GM12878 (cell line): ENCODE data around the gene TRIM25. TPM values are rescaled to one million over a fixed set of nuclear protein-coding genes. Genes with fewer than 3 reads are reported as not detected.

Experiments
- ATAC-seq: fragments of 200-7000 bp; cut with Tn5 transposase; 3 replicates; pipeline ENCODE4 v1.9.1; 2020; ENCODE audit warnings: mild to moderate bottlenecking, moderate library complexity
- BruUV-seq: library from RNA; stranded (reverse); fragments of 400-500 nt; replicated peaks from 2 replicates; lab custom pipeline; 2021; lab: Mats Ljungman, UMichigan
- CTCF ChIA-PET: fragments of 300-600 bp; sonication (Branson Sonifier 250); formaldehyde crosslinking; extraction: SDS; loops from one replicate; lab custom pipeline; 2021; ENCODE audit warnings: inconsistent platforms; lab: Yijun Ruan, JAX
- POLR2A ChIA-PET: fragments of 350-600 bp; formaldehyde crosslinking; extraction: SDS; loops from one replicate; lab custom pipeline; 2021; ENCODE audit warnings: inconsistent platforms; lab: Charles Lee
- RAD21 ChIA-PET: fragments of 300-600 bp; sonication (Branson Sonifier 250); formaldehyde crosslinking; loops from one replicate; lab custom pipeline; 2023; ENCODE audit warnings: antibody characterized with exemption; ENCODE audit not compliant: unreplicated experiment; lab: Charles Lee
- SMC1A ChIA-PET: fragments of 300-600 bp; sonication (Branson Sonifier 250); formaldehyde crosslinking; loops from one replicate; lab custom pipeline; 2023; ENCODE audit not compliant: unreplicated experiment, uncharacterized antibody; lab: Charles Lee
- DNase-seq: peaks from one replicate; pipeline ENCODE4 v3.0.0-alpha.2; 2011; ENCODE audit warnings: low read depth, low spot score
- FAIRE-seq: peaks from 3 replicates; lab custom pipeline; 2011; peaks lifted over from hg19 to GRCh38; lab: Jason Lieb, UNC
- H2AFZ ChIP-seq: 2 replicates; pipeline ENCODE4 v1.6.0; 2011; ENCODE audit warnings: low read depth, low read length, control low read depth; ENCODE audit not compliant: control insufficient read depth
- H3K27ac ChIP-seq: 2 replicates; pipeline ENCODE4 v1.5.1; 2011; ENCODE audit warnings: control low read depth; ENCODE audit not compliant: control insufficient read depth, insufficient read depth
- H3K27me3 ChIP-seq, 2 experiments: replicated peaks in 1 of 2; 2 replicates each; pipeline versions ENCODE4 v1.6.0 to v1.6.1; 2011; ENCODE audit warnings: low read length in 1 of 2; ENCODE audit not compliant: control insufficient read depth in 2 of 2, insufficient read depth in 2 of 2
- H3K36me3 ChIP-seq, 2 experiments: 2 replicates each; pipeline ENCODE4 v1.5.1; 2011; ENCODE audit warnings: low read length in 1 of 2; ENCODE audit not compliant: control insufficient read depth in 2 of 2, insufficient read depth in 2 of 2
- H3K4me1 ChIP-seq: 2 replicates; pipeline ENCODE4 v1.6.1; 2011; ENCODE audit warnings: mild to moderate bottlenecking, low read length, moderate library complexity, mixed read lengths; ENCODE audit not compliant: control insufficient read depth, insufficient read depth
- H3K4me2 ChIP-seq: 2 replicates; pipeline ENCODE4 v1.6.0; 2011; ENCODE audit warnings: control low read depth; ENCODE audit not compliant: control insufficient read depth, insufficient read depth
- H3K4me3 ChIP-seq: fragments of 200-600 bp; sonication (generic); 2 replicates; pipeline ENCODE4 v1.5.1; 2016
- H3K79me2 ChIP-seq: 2 replicates; pipeline ENCODE4 v1.6.0; 2011; ENCODE audit warnings: low read length; ENCODE audit not compliant: control insufficient read depth, insufficient read depth
- H3K9ac ChIP-seq: 2 replicates; pipeline ENCODE4 v1.8.0; 2011; ENCODE audit warnings: low read length, control low read depth, mixed read lengths; ENCODE audit not compliant: control insufficient read depth, insufficient read depth
- H3K9me3 ChIP-seq: replicated peaks from 3 replicates; pipeline ENCODE4 v1.5.1; 2011; ENCODE audit warnings: mild to moderate bottlenecking, low read length; ENCODE audit not compliant: control insufficient read depth, insufficient read depth
- H4K20me1 ChIP-seq: 2 replicates; pipeline ENCODE4 v1.6.0; 2011; ENCODE audit not compliant: control insufficient read depth, insufficient read depth
- NFIC ChIP-seq: IDR thresholded peaks from 2 replicates; pipeline ENCODE4 v1.6.1; 2012; ENCODE audit warnings: low read depth, mild to moderate bottlenecking, inconsistent platforms, low read length, moderate library complexity
- POLR2A ChIP-seq: IDR thresholded peaks from 2 replicates; pipeline ENCODE4 v1.6.1; 2011; ENCODE audit warnings: low read depth, mild to moderate bottlenecking, low read length
- POLR2AphosphoS5 ChIP-seq: IDR thresholded peaks from 2 replicates; pipeline ENCODE4 v1.6.1; 2011; ENCODE audit warnings: mild to moderate bottlenecking, low read length, inconsistent platforms
- WGBS: methylation state at CpG from one replicate; pipeline ENCODE4 v1.1.6; 2016; ENCODE audit warnings: low lambda C conversion rate; ENCODE audit not compliant: insufficient replicate concordance, insufficient coverage; ENCODE audit errors: missing lambda C conversion rate; 5-methylcytosine and 5-hydroxymethylcytosine counted together
- in situ Hi-C: fragments of 300-500 bp; cut with MboI; formaldehyde crosslinking; loops from 9 replicates; pipeline ENCODE4 v1.14.3; 2018; ENCODE audit warnings: mixed read lengths
- intact Hi-C: fragments of 100-400 bp; cut with micrococcal nuclease; formaldehyde crosslinking; loops from one replicate; pipeline ENCODE4 v1.14.2; 2022; ENCODE audit not compliant: unreplicated experiment
- polyA plus RNA-seq, 11 experiments: library from polyadenylated mRNA; depleted of rRNA in 4 of 11; unstranded in 6 of 11; stranded (reverse) in 5 of 11; fragments of >200 nt; fragmentation: Nextera tagmentation in 4 of 11; fragmentation: Illumina TruSeq in 1 of 11; extraction: Ambion mirVana in 4 of 11; extraction: Trizol in 1 of 11; gene quantifications; 1 replicate in 1 of 11; 2 replicates in 10 of 11; pipeline versions ENCODE4 v1.2.1 to v1.2.3, GENCODE V29; 2011 to 2016; ENCODE audit warnings: inconsistent platforms in 2 of 11, missing spikeins in 2 of 11, low read depth in 1 of 11
- total RNA-seq, 4 experiments: library from RNA; depleted of rRNA in 3 of 4; stranded (reverse); fragments of >200 nt in 3 of 4; fragmentation: Illumina TruSeq in 1 of 4; extraction: Trizol in 1 of 4; gene quantifications; 2 replicates each; pipeline versions ENCODE4 v1.2.1 to v1.2.3, GENCODE V29; 2013 to 2021

The TRIM25 gene
- total and polyA plus RNA-seq, 10 of the 15 experiments (the other 5 are each of a cell fraction or from before 2014, with no cell fraction given), result 10.5 to 123 (median 51.3) TPM

GRCh38 chr17:56912105-56912999 is 1.5 kb downstream of the TRIM25 start:
- in situ Hi-C loops, result no loop called here
- peaks cover 34% of the 10 kb centered on the region for H3K4me1 ChIP-seq
- under 1% methylated on average over 21 of the region's 21 CpGs for WGBS

More at GRCh38 chr17:56912105-56912999, 1.5 kb downstream of the TRIM25 start:
- SMC1A ChIA-PET, result interaction anchor here (0.9 to 1.9 kb wide), 2 partner anchors 65 to 93 kb away, joined by 3 to 6 read pairs; partner anchors contain the start of gene SCPEP1
- H3K79me2 ChIP-seq, result peaks cover 75% of the 10 kb centered on the region
- peak; percentile 18; the same call in 1 of the 2 replicates for TF ChIP-seq POLR2AphosphoS5
- TF ChIP-seq NFIC, result no peak
- TF ChIP-seq POLR2A, result peak; percentile 37
- TF ChIP-seq, all 136 proteins: peak for 2
- peak overlapping the region; percentile 79 for H3K9ac ChIP-seq
- peak; percentile 13 for FAIRE-seq
- H3K27ac ChIP-seq, result peak overlapping the region; percentile 86
- peaks cover 0 to 7% of the 10 kb centered on the region in 2 experiments; a peak in 3 of 4 replicates for H3K36me3 ChIP-seq
- H2AFZ ChIP-seq, result no peak overlapping the region
- peak overlapping the region; percentile 83 for H3K4me2 ChIP-seq
- peak overlapping the region; percentile 98 for H3K4me3 ChIP-seq
- DNase-seq, result no peak
- ChIA-PET RAD21 (interaction anchor here (0.8 to 1.8 kb wide), 5 partner anchors 15 to 93 kb away, joined by 3 to 5 read pairs (median 4); no protein-coding TSS in a partner anchor), POLR2A (interaction anchor here (0.7 to 2.3 kb wide), 5 partner anchors 41 to 176 kb away, joined by 3 to 5 read pairs (median 3); partner anchors contain the start of genes C17orf67 and DGKE), CTCF (interaction anchor here (0.6 to 1.6 kb wide), 7 partner anchors 27 to 305 kb away, joined by 3 to 7 read pairs (median 3); no protein-coding TSS in a partner anchor)
- H4K20me1 ChIP-seq, result peaks cover 22% of the 10 kb centered on the region
- no peaks in the 10 kb centered on the region for H3K27me3 ChIP-seq
- intact Hi-C loops, result no loop called here
- no peak for ATAC-seq
- H3K9me3 ChIP-seq, result no peaks in the 10 kb centered on the region
- no TSS peak for BruUV-seq
